ENCODE data around the gene PLEK.
"Not testable (repeated sequence)": the region's sequence is repeated elsewhere in the genome, so short reads cannot be mapped to it uniquely, and the experiment has no call there.

The PLEK gene

DNA sequence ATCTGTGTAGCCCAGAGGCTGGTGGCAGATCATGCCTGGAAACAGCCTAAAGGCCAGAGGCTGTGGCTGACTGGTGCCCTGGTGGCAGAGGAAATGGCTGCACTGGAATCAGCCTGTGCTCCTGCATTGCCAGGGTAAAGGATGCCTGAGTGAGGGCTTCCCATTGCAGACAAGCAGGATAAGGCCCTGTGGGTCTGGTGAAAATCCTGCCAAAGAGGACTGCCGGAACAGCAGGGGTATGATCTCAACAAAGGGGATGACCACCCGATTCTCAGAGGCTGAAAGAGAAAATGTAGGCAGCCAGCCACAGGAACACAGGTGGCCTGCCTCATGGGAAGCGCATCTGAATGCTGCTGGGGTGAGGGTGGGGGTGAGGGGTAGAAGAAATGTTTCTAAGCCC, 53.8 kb downstream of the PLEK start:
- no peak for DNase-seq

DNA sequence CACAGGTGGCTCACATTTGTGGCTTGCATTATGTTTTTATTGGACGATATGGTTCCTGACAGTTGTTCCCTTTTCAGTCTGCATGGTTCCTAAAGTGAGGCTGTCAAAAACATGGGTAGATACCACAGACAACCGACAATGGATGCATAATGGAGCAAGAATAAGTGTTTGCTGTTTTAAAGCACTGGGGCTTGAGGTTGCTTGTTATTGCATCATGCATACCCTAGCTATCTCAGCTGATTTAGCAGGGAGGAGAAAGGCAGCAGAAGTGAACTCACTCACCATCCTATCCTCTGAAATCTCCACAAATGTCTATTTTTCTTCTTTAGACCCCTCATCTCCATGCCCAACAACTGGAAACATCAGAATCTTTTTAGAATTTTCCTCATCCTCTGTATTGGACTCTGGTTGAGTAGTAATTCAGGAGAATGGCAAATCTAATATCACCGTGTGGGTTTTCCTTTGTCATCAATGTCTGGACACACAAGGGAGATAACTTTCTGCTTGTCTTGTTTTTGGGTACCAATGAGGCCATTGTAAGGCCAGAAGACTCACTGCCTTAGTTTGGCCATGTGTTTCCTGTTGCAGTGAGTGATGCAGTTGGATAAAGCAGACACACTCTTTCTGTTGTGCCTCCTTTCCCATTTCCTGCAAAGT, 55.3 kb downstream of the PLEK start:
- peak; percentile 19 for DNase-seq

DNA sequence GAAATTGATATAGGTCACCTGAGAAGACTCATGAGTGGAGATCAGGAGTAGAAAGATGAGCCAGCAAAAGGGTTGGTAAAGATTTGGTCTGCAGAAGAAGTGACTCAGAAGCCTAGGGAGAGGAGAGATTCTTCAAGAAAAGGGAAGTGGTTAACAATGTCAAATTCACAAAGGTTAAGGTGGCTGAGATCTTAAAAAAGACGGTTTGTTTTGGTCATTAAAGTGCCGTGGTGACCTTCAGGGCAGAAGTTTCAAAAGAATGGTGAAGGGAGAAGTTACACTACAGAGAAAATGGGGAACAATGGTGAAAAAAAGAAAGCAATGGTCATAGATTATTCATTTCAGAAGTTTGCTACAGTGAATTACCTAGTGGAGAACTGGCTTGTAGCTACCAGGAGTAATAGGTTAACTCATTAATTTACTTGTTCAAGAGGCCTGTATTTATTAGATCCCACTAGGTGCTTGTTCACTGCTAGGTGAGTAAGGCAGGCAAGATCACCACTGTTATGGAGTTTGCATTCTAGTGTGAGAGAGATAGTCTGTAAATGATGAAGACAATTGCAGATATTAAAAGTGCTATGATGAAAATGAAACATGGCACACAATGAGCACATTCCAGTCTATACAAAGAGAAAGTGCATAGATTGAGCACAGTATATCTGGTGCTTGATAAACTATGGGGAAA, 59.0 kb downstream of the PLEK start:
- DNase-seq, result no peak

DNA sequence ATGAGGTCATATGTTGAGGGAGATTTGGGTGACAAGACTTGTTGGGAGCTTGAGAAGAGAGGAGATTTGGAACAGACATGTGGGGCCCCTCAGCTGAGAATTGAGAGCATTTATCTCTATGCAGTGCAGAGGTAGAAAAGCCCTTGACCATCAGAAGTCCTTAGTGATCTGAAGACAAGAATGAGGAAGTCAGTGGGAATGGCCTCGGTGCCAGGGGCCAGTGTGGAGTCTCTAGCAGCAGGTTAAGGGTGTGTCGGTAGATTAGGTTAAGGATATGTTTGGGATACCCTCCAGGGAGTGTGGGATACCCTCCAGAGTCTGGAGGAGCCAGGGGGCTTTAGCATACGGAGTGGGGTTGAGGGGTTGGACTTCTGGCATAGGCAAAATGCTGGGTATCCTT, 60.4 kb downstream of the PLEK start:
- no peak for DNase-seq

DNA sequence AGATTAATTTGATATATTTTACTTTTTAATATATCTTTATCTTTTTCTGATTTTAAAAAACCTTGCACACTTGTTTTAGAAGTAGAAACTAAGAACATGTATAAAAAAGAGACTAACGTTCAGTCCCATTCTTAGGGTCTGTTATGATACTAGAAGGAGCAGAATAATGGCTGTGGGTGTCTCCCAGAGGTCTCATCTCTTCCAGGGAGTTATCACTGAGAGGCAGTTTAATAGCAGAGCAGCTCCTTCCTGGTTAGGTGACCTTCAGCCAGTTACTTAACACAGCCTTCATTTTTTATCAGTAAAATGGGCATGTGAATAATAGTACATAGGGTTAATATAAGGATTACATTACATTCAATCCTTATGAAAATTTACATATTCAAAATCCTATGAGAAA, 61.4 kb downstream of the PLEK start:
- no peak for DNase-seq

DNA sequence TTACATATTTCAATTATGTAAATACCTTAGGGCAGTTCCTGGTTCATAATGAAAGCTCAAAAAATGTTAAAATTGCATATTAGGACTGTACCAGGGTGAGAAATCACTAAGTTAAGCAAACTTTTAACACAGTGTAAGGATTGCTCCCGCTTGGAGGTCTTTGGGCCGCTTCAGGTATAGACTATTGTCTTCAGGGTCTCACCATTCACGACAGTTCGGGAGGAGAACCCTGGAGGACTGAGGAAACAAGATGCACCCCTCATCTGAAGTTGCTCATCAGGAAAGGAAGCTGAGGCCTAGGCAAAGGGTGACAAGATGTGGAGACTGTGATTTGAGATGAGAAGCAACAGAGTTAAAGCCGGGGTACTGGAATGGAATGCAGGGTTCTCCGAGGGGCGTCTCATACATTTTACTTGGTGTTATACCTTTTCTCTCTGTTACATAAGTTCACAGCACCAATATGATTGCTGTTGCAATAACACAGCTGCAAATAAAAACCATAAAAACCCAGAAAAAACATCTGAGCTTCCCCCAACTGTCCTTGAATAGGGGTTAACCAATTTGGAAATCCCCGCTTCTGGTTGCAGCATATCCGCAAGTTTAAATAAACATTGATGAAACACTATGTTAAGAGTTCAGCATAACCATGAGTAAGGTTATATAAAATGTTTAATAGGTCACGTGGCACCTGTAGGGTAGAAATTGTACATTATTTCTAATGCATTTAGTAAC, 61.9 kb downstream of the PLEK start:
- DNase-seq, result no peak

DNA sequence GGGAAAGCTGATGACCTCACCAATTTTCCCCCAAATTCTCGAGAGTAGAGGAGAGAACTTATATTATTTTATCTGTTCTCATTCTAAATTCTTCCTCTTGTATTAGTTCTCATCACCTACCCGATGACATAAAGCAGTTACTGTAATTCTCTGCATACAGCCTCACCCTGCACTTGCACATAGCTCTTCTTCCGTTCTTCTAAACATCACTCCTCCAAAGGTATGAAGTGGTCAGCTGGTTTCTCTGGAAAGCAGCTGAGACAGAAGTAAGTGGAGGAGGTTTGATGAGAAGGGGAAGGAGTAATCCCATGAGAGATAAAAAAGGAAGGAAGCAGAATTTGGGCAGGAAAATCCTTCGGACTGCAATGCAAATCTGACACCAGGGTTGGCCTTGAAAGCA, 63.0 kb downstream of the PLEK start:
- DNase-seq, result peak; percentile 57

DNA sequence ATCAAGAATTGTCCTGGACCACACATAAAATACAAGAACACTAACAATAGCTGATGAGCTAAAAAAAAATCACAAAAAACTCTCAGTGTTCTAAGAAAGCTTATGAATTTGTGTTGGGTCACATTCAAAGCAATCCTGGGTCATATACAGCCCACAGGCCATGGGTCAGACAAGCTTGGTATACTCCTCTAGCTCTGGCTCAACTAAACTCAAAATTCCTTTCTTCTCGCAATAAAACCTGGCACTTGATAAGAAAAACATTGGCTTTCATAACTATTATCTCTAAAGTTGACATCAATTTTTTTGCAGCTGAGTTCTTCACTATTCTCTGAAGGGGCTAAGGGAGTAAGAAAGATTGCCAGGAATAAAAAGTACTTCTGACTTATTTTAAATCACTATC, 63.7 kb downstream of the PLEK start:
- peak; percentile 37 for DNase-seq

DNA sequence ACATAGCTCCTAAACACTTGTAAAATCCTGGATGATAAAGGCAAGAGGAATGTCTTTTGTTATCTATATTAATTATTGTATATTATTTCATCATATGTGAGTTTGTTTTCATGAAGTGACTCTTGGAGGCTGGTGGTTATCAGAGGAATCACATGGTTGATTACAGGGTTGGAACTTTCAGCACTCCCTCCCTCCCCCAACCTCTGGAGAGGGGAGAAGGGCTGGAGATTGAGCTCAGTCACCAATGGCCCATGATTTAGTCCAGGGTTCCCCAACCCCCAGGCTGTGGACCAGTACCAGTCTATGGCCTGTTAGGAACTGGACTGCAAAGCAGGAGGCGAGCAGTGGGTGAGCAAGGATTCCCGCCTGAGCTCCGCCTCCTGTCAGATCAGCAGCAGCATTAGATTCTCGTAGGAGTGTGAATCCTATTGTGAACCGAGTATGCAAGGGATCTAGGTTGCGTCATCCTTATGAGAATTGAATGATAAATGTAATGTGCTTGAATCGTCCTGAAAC, 64.3 kb downstream of the PLEK start:
- peak; percentile 69 for DNase-seq

DNA sequence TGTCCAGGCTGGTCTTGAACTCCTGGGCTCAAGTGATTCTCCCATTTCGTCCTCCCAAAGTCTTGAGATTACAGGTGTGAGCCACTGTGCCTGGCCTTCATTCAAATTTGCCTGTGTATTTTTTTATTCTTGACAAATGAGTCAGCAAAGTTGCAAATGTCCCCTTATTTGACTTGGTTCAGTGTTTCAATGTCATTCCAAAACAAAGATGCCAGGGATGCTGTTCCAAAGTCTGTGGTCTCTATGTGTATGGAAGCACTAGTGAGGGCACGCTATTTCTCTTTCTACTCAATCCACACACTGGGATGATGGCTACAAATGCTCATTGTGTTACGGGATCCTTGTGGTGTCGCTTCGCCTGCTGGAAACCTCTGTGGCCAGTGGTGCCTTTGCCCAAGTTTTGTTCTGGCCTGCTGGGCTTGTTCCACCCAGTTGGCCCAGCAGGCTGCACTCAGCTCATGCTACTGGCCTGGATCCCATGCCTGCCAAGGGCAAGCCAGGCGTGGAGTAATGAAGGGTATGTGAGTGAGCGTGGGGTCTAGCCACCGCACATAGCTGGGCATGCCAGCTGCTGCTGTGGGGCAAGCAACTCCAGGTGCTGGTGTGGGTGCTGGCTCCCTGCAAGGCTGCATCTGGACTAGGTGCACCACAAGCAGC, 66.4 kb downstream of the PLEK start:
- DNase-seq, result no peak

DNA sequence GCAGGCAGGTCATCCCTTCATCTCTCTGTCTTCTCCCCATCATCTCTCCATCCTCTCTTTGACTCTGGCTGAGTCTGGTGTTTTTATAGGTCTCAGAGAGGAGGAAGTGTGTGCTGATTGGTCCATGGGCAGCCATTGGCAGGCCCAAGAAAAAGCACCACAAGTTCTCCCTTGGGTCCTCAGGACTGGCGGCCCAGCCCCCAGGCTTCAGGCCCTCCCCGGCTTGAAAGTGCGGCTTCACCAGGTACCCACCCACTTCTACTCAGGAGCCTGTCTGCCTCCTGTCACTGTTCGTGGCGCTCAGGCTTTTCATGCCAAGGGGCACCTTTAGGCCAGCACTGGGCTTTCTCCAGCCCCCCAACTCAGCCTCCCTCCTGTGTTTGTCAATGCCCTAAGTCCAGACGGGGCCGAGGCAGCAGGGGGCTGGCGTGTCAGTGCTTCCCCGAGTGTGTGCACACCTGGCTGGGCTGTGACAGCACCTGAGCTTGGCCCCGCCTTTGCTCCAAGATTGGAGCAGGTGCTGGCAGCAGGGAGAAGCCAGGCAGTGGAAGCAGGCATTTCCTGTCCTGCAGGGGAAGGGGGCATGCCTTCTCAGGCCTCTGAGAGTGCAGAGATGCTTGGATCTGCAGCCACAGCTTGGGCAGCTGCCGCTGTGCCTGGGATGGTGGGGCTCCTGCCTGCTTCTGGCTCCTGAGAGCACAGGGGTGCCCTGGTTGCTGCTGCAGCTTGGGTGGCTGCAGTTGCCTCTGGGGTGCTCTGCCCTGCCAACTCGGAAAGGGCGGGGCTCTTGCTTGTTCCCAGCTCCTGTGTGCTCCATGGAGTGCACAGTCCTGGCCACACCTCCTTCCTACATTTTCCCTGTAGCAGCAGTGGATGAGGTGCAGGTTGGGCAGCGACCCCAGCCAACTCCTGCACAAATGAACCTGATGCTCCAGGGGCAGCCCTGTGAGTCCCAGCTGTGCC, 67.9 kb downstream of the PLEK start:
- no peak for DNase-seq

DNA sequence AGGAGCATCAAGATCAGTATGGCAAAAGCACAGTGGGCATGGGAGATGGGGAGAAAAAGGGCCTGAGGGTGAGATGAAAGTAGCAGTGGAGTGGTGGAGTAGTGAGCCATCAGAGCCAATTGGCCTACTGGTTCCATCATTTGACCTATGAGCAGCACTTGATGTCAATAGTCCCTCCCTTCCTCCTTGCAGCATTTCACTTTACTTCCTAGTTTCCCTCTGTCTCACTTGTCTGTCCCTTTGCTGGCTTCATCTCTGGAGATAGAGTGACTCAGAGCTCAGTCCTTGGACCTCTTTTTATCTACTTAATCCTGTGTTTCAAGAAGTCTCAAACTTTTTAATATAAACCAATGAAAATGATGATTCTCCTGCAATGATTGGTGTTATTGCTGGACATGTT, 69.9 kb downstream of the PLEK start:
- no peak for DNase-seq

DNA sequence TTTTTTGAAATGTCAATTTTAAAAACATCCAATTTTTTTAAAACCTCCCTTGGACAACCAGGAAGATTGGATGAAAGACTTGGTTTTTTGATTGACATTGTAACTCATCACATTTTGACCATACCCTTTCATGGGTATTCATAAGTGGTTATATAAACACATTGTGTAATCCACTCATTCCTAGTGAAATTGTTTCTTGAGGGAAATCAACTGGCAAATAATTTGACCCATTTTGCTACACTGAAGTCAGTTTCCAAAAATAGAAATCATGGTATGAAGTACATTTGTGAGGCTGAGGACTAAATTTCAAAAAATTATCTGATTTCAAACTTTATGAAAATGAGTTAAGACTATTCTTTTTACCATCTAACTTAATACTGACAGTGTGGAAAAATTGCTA, 70.5 kb downstream of the PLEK start:
- DNase-seq, result peak; percentile 26

DNA sequence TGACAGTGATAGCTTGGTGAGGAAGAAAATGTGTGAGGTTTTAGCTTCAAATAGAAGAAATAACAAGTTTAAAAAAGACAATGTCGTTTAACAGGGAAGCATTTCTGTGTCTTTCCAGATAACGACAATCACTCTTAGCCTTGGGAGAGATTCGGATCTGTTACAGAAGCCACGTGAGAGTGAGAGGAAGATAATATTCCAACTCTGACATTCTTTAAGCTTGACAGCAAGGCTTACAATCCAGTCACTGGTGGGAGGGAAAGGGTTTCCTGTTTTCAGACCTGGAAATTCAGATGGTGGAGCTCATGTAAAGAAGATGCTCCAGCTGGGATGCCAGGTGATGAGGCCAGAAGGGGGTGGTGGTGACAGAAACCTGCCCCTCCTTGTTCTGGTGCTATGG, 71.2 kb downstream of the PLEK start:
- DNase-seq, result peak; percentile 58

DNA sequence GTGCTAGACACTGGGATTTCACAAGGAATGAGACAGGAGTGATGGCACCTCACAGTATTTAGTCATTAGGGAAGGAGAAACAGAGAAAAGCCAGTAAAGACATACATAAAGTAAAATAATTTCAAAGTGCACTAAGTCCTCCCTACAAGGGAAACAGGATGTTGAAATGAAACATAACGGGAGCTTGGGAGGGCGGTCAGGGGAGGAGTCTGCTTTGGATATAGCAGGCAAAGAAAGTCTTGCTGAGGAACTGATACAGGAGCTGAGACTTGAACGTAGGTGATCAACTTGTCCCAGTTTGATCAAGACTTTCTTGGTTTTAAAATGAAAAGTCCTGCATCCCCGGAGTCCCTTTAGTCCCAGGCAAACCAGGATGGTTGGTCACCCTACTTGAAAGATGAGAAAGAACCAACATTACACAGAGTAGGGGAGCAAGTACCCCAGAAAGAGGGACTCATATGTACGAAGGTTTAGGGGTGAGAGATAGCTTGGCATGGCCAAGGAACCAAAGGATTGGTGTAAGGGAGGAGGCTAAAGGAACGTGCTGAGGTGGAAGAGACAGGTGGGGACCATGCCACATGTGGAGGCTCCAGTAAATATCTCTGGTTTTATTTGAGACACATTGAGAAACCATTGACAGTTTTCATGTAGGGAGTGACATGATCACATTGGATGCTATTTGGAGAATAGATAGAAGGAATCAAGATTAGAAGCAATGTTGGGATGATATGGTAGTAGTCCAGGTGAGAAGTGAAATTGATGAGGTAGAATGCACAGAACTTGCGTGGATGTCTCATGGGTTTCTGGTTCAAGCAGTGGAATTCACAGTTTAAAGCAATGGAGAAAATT, 73.6 kb downstream of the PLEK start:
- DNase-seq, result no peak

DNA sequence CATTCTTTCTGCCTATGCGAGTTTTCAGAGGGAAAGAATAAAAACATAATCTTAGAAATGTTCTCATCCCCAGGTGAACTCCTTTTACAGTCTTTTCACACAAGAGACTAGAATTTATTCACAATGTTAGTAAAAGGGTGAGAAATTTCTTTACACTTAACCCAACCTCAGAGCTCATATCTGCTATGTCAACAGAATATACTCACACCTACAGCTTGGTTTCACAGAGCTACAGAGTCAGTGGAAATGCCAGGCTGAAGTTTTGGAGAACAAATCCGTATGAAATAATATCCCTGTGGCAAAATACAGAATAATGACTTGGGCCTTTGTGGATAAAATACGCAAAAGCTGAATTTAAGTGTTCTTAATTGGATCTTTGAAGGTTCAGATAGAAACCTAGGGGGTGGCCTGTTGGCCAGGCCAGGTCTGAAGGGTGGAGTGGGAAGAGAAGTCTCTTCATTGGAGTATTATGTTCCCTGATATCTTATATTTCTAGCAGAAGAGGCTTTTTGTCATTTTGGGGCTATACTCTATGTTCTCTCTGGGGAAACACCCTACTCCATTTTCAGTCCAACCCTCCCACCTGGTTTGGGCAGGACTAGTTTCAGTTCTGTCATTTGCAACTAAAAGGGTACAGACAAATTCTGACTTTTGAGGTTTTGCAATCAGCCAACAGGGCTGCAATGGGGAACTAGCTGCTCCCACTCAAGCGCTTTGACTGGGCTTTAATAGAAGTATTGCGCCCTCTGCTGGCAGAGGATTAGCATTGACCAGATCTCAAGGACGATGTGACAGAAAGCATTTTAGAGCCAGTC, 76.3 kb downstream of the PLEK start:
- peak; percentile 68 for DNase-seq

DNA sequence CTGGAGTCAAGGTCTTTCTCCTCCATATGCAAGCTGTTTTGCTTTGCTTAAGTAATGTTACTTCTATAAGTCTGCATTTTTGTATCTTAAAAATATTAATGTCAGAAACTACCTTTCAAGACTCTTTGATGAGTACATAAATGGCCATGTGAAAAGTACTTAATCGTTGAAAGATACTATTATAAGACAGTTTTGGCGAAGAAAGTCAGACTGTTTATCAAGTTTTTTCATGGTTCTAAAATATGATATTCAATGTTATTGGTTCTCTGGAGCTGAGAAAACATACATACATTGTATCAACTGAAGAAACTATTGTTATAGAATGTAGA, 76.9 kb downstream of the PLEK start:
- DNase-seq, result no peak

DNA sequence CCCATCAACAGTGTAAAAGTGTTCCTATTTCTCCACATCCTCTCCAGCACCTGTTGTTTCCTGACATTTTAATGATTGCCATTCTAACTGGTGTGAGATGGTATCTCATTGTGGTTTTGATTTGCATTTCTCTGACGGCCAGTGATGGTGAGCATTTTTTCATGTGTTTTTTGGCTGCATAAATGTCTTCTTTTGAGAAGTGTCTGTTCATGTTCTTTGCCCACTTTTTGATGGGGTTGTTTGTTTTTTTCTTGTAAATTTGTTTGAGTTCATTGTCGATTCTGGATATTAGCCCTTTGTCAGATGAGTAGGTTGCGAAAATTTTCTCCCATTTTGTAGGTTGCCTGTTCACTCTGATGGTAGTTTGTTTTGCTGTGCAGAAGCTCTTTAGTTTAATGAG, 81.3 kb downstream of the PLEK start:
- DNase-seq, result not testable (repeated sequence)
